Peyer's patch (tissue), 4 donors: Measurements from ENCODE around the gene GMEB2.

Experiments used
- POLR2A ChIP-seq, 2 donors: fragments of 450-650 bp; IDR thresholded peaks; one replicate each; pipeline ENCODE4 v1.5.1; 2017; ENCODE audit warnings: antibody characterized with exemption in 2 of 2, mild to moderate bottlenecking in 2 of 2, moderate library complexity in 2 of 2
- TF ChIP-seq, protein P1 (sequence below), 6 experiments: fragments of 450-650 bp in 4 of 6; fragments of 200-600 bp in 2 of 6; sonication (generic) in 1 of 6; IDR thresholded peaks; one replicate each; pipeline ENCODE4 v1.5.1; 2017 to 2019; ENCODE audit warnings: antibody characterized with exemption in 6 of 6, mild to moderate bottlenecking in 3 of 6, moderate library complexity in 1 of 6

DNA sequence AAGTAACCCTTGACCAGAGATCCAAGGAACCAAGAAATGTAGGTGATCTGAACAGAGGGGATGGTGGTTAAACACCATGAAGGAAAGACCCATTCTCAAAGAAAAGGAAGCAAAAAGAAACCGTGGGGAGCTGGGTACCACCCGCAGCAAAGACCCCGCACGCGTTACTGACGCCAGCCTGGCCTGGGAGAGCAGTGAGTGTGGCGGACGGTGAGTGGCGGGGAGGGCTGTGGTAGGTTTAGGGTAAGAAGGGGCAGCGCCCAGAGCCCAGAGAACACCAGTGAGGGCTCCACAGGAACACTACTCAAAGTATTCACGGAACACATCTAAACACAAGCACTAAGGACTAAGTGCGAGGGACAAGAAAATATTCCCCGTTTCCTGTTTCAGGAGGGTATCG is 4.2 kb downstream of the GMEB2 start:
- TF ChIP-seq, protein P1, sequence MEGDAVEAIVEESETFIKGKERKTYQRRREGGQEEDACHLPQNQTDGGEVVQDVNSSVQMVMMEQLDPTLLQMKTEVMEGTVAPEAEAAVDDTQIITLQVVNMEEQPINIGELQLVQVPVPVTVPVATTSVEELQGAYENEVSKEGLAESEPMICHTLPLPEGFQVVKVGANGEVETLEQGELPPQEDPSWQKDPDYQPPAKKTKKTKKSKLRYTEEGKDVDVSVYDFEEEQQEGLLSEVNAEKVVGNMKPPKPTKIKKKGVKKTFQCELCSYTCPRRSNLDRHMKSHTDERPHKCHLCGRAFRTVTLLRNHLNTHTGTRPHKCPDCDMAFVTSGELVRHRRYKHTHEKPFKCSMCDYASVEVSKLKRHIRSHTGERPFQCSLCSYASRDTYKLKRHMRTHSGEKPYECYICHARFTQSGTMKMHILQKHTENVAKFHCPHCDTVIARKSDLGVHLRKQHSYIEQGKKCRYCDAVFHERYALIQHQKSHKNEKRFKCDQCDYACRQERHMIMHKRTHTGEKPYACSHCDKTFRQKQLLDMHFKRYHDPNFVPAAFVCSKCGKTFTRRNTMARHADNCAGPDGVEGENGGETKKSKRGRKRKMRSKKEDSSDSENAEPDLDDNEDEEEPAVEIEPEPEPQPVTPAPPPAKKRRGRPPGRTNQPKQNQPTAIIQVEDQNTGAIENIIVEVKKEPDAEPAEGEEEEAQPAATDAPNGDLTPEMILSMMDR (IDR thresholded peaks at IDR 0.05) = no peak
- TF ChIP-seq POLR2A (IDR thresholded peaks at IDR 0.05) = no peak
